DMS 273 treated with DMSO at 0.1 percent for 48 hours (cell line): ENCODE results near the gene BTBD2.

Source experiments
- DNase-seq: peaks from one replicate; lab custom pipeline; 2025; lab: John Stamatoyannopoulos, UW

Gene BTBD2

DNA sequence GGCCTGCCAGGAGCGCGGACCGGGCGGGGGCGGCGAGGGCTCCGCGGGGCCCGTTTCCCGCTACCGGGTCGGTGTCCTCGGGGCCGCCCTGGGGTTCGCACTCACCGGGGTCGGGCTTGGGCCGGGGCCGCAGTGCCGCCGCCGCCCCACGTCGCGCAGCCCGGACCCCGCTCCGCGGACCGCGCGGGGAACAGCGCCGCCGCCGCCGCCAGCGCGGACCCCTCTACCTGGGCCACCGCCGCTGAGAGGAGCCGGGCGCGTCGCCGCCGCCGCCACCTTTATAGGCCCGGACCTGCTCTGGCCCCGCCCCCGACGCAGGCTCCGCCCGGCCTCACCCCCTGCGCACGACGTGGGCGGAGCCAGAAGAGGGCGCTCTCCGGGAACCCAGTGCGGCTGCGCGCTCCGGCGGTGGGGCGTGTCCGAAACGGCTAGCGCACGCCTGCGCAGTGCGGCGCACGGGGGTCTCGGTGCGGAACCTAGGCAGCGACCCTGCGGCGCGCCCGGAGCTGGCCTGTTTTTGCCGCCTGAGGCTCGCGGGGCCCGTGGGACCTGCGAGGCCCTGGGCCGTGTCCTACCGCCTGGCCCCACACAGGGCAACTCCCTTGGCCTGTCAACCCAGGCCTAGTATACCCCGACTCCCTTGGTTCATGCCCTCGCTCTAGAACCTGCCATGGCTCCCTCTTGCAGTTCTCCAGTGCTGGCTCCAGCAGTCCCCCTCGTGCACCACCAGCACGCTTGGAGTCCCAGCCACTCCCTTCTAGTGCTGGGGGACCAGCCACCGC, 35.7 kb upstream of the BTBD2 start, which contains the start of gene MKNK2:
MKNK2 (minus strand) TSS at position 254 of the 782 bp plus-strand sequence. CDS start 393 bp downstream, outside the sequence.
- DNase-seq: peak; percentile 63

DNA sequence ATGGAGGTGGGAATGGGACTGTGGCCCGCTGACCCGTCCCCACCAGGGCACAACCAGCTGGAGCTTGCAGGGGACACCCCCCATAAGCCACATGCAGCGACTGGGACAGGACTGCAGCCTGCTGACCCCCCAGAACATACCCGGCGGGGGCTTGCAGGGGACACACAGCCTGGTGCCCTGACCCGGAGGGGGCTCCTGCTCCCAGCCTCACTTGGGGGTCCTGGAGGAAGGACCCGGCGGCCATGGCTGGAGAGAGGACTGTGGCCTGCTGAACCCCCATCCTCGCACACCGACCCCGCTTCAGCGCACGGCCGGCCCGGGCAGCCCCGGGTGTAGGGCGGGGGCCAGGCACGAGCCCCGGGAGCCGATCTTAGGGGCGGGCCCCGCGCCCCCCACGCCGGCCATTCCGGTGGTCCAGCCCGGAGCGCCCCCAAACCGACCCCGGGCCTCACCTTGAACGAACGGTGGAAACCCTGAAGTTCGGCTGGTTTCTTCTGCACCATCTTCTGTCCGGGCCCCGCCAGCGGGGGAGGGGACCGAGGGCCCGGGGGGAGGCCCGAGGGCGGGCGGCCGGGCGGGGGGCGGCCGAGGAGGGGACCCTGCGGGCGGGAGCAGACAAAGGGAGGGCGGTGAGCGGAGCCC, 35.0 kb upstream of the BTBD2 start:
- no peak for DNase-seq

DNA sequence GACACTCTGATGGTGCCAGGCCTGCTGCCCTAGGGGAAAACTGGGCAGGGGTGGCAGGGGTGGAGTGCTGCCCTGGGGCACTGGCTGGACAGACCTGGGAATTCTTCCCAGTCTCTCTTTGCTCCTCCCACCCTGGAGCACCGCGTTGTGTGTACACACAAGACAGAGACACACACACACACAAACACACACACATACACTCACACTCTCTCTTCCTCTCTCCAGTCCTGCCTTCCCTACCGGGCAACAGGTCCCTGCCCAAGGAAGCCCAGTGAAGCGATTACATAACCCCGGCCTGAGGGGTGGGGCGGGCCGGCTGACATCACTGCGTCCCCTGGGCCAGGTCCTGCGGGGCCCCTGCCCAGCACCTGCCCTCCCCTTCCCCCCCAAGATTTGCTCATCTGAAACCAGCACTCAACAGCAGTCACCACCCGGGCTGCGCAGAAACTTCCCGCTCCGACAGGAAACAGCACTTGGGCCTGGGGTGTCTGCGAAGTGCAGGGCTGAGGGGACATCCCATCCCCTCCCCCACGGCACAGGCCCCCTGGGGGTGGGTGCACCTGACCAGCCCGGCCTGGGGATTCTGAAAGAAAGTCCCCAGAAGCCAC, 34.3 kb upstream of the BTBD2 start:
- DNase-seq: no peak

- DNase-seq: no peak
These were observed 33.6 kb upstream of the BTBD2 start for GRCh38 chr19:2048959-2049740.

DNA sequence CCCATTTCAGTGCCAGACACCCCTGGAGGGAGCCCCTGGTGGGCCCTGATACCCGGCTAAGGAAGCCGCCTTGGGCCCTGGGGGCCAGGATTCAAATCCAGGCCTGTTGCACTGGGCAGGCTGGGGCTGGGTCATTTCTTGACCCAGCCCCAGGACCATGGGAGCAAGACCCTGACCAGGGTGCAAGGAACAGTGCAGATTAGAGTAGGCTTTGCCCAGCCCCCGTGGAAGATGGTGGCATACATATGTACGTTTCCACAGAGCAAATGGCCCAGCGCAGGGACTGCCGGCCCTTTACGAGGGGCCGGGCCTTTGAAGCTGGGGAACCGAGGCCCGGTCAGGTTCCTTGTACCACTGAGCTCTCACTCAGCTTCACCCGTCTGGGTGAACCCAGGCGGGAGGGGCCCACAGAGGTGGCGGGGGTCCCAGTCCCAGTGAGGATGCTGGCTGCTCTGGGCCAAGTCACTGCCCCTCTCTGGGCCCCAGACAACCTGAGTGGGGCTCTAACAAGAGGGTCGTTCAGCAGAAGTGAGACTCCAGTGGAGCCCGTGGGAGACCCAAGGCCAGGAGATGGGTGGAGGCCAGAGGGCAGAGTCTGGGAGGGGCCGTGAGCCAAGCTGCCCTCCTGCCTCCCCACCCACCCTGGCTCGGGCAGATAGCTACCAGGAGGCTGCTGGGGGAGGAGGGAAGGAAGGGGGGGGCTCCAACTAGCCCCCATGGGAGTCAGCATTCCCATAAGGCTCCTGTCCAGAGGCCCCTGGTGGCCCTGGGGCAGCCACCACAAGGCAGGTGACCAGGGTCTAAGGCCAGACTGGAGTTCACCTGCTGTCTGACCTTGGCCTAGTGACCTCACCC, 32.8 kb upstream of the BTBD2 start:
- DNase-seq: no peak

DNA sequence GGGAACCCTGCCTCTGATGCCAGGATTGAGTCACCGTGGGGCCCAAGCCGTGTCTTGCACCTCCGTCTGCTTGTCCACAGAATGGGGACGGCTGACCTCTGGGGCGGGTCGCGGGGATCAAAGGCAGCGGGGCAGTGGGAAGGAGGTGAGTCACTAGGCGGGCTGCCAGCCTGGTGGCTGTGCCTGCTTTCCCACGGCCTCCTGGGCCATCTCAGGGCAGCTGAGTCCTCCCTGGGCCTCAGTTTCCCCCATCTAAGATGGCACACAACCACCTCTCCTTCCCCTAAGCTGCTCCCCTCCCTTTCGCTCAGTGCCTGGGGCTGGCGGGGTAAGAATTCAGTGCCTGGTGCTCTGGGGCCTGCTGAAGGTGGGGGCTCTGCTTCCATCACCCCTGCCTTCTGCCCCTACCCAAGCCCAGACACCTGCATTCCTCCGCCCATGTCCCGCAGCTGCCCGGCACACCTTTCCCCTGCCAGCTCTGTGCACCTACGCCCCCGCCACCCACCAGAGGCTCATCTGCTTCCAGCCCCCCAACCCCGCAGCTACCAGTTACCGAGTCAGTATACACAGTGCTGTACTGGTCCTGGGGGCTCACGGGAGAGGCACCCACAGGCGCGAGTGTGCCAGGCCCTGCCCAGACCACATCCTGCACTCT, 32.1 kb upstream of the BTBD2 start:
- DNase-seq: no peak

DNA sequence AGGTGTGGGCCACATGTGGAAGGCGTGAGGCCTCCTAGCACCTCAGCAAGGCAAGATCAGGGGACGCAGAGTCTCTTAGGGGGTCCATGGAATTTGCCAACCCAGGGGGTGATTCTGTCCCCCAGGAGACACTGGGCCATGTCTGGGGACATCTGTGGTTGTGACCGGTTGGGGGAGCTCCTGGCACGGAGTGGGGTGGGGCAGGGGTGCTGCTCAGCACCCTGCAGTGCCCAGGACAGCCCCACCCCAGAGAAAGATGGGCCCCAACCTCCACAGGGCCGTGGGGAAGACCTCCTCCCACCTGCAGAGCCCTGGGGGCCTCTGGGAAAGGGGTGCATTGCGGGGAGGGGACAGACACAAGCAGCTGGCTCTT, 31.5 kb upstream of the BTBD2 start:
- DNase-seq: no peak

- no peak for DNase-seq
These were observed 30.8 kb upstream of the BTBD2 start for GRCh38 chr19:2046046-2046907.

- DNase-seq: no peak
These were observed 30.1 kb upstream of the BTBD2 start for GRCh38 chr19:2045501-2046045.

GRCh38 chr19:2044709-2045500, 29.4 kb upstream of the BTBD2 start:
- DNase-seq: no peak

- DNase-seq: no peak
These were observed 28.6 kb upstream of the BTBD2 start for GRCh38 chr19:2043961-2044708.

- DNase-seq: no peak
These were observed 27.7 kb upstream of the BTBD2 start for GRCh38 chr19:2043251-2043641.

DNA sequence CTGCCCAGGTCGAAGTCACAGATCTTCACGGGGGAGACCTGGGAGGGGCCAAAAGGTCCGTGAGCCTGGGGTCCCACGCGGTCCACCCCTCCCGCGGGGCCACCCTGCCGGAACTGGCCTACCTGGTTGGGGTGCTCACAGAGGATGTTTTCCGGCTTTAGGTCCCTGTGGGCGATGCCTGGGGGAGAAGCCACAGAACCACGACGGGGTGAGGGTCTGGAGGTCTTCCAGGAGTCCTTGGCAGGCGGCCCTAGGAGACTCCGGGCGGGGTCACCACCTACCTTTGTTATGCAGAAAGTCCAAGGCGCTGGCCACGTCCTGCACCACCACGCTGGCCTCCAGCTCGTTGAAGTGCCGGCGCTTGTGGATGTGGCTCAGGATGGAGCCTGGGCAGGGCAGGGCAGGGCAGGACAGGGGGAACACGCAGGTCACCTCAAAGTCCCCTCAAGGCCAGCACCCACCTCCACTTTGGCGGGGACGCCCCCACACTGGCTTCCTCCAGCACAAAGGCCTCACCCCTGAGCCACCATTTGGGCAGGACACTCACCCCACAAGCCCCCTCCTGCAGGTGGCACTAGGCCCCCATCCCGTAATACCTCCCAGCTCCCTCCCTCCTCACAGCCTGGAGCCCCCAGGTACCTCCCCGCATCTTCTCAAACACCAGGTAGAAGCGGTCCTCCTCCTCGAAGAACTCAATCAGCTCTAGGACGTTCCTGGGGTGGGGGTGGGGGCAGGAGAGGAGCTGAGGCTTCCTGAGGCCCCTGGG, 27.2 kb upstream of the BTBD2 start:
- no peak for DNase-seq

DNA sequence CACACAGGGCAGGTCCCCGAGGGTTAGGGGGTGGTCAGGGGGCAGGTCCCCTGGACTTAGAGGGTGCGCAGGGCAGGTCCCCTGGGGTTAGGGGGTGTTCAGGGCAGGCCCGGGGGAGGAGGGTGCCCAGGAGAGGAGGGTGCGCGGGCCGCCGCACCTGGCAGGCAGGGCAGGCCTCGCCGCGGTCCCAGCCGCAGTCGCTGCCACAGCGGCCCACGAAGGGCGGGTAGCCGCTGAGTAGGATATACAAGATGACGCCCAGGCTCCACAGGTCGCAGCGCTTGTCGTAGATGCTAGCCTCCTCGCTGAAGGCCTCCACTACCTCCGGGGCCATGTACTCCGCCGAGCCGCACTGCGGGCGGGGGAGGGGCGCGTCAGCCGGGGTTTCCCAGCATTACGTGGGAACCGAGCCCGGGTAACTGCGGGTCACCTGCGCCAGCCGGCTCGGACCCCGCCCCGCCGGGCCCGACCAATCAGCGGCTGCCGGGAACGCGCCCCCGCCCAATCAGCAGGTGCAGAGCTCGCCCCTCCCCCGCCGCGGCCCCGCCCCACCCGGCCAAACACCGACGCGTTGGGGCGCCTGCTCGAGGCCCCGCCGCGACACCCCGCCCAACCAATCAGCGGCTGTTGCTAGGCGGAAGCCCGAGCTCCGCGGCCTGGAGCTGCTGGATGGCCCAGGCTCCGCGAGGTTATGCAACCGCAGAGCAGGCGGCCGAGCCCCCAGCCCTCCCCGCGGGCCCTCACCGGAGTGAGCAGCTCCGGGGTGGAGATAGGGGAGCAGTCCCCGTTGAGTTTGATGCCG, 26.4 kb upstream of the BTBD2 start:
- peak; percentile 89 for DNase-seq

- DNase-seq: no peak
These were observed 25.8 kb upstream of the BTBD2 start for GRCh38 chr19:2041433-2041682.

DNA sequence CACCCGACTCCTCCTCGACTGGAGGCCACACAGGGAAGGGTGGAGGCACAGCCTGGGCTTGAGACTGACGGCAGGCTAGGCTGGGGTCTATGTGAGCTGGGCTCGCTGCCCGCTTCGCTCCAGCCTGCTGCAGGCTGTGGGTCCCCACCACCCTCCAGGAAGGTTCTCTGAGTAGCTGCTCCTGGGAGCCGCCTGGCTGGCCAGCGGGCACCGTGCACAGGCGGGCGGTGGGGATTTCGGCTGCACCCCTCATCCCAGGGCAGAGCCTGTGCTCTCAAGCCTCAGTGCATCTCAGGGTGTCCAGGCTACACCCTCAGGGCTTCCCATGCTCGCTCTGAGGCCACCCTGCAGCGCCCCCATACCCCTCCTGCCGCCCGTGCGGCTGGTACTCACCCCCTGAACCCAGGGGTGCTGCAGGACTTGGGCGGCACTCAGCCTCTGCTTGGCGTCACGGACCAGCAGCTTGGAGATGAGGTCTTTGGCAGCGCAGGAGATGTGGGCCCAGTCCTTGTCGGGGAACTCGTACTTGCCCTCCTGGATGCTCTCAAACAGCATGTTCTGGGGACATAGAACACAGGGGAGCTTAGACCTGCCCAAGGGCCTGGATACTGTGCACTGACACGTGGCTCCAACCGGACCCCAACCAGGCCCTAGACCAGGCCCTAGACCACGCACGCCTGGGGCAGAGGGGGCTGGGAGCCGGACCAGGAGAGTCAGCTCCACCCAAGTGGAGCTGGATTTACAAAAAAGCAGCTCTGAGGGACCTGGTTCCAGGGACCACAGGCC, 25.3 kb upstream of the BTBD2 start:
- DNase-seq: no peak
